GM19452 (cell line): ENCODE measurements around the gene BEX2.

ENCODE experiments used
- ATAC-seq: cut with Tn5 transposase; IDR thresholded peaks from one replicate; pipeline ENCODE4 v1.9.1; 2021; ENCODE audit not compliant: unreplicated experiment

The BEX2 gene

DNA sequence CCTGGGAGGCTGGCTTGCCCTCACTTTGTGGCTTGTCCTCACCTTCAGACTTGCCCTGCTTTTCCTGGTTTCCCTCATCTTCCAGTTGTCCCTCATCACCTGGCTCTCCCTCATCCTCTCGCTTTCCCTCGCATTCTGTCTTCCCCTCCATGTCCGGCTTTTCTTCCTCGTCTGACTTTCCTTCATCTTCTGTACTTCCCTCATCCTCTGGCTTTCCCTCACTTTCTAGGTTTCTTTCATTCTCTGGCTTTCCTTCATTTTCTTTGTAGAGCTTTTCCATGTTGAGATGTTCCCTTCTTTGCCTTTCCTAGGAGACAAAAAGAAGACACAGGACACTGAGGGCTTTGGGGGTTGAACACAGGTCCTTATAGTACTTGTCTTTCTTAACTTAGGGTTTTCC, 36.5 kb downstream of the BEX2 start:
- ATAC-seq, result no peak
